CD4-positive, alpha-beta T cell treated with Interleukin-17A for 1 hour (primary cell): ENCODE results near the gene RHOA.
"Not testable (repeated sequence)": the region's sequence is repeated elsewhere in the genome, so short reads cannot be mapped to it uniquely, and the experiment has no call there.

Experiments used
- DNase-seq: peaks from one replicate; pipeline ENCODE4 v3.0.0-alpha.2; 2020

Gene RHOA

DNA sequence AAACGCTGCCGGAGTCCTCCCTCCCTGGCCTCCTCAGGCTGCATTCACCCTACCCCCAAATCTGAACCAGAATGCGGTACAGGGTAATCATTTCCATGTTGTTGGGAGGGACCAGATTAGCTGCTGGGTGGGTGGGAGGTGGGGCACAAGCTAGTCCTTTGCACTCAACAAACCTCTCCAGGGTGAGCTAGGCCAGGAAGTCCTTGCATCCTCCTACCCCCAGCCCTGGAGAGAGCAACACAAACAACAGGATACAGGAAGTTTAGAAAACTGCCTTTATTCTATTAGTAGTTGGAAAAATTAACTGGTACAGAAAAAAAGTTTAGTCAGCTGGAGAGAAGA lies 52.9 kb downstream of the RHOA start:
- no peak for DNase-seq

GRCh38 chr3:49358217-49358883 lies 53.4 kb downstream of the RHOA start, which contains the start of gene GPX1:
Gene GPX1, minus strand, starts transcription at chr3:49358353. Its CDS starts 75 bp downstream, at chr3:49358278.
- peak; percentile 85 for DNase-seq

DNA sequence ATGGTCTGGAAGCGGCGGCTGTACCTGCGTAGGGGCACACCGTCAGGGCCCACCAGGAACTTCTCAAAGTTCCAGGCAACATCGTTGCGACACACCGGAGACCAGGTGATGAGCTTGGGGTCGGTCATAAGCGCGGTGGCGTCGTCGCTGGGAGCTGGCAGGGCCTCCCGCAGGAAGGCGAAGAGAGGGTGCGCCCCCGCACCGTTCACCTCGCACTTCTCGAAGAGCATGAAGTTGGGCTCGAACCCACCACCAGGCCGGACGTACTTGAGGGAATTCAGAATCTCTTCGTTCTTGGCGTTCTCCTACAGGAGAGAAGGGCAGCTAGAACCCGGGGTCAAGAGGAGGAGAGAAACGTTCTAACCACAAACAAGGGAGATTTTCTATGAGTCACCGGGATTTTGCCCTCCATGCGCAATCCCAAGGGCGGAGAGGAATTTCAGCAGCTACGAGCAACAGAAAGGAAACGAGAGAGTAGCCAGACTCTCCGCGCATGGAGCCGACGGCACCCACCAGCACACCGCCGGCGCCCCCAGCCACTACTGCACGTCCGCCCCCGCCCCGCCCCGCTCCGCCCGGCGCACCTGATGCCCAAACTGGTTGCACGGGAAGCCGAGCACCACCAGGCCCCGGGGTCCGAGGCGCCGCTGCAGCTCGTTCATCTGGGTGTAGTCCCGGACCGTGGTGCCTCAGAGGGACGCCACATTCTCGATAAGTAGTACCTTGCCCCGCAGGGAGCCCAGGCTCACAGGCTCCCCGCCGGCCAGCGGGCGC lies 54.1 kb downstream of the RHOA start:
- peak; percentile 50 for DNase-seq

DNA sequence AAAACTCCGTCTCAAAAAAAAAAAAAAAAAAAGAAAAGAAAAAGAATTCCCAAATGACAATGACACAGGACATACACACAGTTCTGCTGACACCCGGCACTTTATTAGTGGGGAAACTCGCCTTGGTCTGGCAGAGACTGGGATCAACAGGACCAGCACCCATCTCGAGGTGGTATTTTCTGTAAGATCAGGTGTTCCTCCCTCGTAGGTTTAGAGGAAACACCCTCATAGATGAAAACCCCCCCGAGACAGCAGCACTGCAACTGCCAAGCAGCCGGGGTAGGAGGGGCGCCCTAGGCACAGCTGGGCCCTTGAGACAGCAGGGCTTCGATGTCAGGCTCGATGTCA lies 54.7 kb downstream of the RHOA start:
- peak; percentile 35 for DNase-seq

DNA sequence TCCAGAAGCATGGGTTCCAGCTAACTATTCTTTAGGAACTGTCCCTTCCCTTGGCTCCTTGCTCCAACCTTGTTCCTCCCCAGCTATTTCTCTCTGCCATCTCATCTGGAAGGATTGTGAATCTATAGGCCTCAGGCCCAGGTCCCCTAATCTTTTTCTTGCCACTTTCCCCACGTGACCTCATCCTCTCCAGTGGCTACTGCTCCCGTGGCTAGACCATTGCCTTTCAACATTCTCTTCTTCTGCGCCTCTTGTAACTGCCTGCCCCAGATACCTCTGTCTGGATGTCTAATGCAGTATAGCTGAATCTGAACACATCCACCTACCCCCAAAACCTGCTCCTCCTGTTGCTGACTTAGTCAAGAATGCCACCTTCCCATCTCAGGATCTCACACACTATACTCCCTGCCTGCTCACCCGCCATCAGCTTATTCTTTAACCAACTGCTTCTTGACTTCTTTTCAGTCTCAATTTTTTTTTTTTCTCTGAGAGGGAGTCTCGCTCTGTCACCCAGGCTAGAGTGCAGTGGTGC lies 58.8 kb downstream of the RHOA start:
- no peak for DNase-seq

DNA sequence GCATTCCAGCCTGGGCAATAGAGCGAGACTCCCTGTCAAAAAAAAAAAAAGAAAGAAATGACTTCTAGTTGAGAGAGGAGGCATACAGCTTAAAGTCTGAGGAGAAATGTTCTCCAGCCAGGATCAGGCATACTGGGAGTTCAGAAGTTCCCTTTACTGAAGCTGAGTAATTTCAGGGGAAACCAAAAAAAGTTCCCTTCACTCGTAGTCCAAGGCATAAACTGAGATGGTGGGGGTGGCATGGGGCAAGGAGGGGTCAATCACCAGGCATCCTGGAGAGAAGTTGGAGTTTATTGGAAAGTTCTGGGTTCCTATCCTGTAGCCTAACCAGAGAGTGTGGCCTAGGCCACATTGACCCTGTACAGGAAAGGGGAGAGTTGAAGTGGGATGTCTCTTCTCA lies 59.5 kb downstream of the RHOA start:
- DNase-seq, result no peak

GRCh38 chr3:49351521-49352011 lies 60.2 kb downstream of the RHOA start:
- DNase-seq, result no peak

DNA sequence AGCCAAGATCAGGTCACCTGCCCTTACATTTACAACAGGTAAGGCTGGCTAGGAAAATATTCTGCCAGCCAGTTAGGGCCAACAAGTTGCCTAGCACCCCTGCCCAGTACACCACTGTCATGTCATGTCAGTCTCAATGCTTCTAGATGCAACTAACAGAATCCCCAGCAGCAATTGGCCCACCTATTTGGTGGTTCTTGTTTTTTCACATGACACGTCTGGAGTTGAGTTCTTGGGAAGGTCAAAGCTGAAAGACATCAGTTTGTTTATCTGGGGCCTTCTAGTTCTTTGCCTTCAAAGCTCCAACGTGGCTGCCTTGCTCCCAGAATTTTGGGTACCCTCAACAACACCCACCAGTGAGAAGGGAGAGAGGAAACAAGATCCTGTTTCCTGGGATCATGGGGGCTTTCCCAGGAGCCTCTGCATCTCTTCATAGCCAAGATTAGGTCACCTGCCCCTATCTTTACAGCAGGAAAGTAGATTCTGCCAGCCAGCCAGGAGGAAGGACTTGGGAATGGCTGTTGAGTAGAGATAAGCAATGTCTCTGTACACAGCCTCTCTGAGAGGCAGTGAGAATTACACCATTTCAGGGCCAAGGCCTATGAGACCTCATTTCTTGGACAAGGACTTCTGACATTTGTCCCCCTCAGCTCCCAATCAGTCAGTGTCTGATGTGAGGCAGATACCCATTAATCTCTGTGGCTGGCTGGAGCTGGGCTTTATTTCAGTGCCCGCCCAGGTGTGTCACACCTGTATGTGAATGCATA lies 62.2 kb downstream of the RHOA start:
- DNase-seq, result no peak

- not testable (repeated sequence) for DNase-seq
Observed at GRCh38 chr3:49348361-49348760, 63.4 kb downstream of the RHOA start.

GRCh38 chr3:49346797-49347251 lies 65.0 kb downstream of the RHOA start:
- no peak for DNase-seq

DNA sequence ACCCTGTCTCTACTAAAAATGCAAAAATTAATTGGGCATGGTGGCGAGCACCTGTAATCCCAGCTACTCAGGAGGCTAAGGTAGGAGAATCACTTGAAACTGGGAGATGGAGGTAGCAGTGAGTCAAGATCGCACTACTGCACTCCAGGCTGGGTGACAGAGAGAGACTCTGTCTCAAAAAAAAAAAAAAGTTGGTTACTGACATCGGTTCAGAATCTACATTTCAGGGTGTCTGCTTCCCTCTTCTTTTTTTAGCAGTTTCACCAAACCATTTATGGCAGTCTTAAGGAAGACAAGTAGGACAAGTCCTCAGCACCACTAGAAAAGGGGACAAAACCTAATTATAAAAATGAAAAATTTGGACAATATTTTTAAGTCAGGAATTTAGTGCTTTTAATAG lies 68.6 kb downstream of the RHOA start:
- DNase-seq, result no peak

DNA sequence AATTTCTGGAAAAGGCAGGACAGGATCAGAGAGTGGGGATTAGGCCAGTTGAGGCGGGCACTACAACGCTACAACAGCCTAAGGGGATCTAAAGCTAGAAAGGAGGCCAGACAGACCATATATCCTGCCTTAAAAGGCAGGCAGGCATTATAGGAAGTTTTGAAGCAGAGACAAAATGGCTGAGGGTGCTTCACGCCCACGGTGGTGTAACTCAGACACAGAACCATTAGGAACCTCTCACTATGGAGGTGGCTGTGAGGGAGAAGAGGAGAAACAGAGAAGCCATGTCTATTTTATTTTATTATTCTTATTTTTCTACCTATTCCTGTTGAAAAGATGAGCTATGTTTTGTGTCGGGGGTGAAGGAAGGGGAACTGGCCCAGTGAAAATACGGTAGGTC lies 69.8 kb downstream of the RHOA start:
- no peak for DNase-seq

GRCh38 chr3:49339941-49340800 lies 71.6 kb downstream of the RHOA start, which contains the start of gene USP4:
Gene USP4, minus strand, starts transcription at chr3:49340053. Its CDS starts 29 bp downstream, at chr3:49340024.
- peak; percentile 92 for DNase-seq

- no peak for DNase-seq
Observed at GRCh38 chr3:49339581-49339940, 72.2 kb downstream of the RHOA start.

- DNase-seq, result no peak
Observed at GRCh38 chr3:49333916-49334633, 77.7 kb downstream of the RHOA start.

GRCh38 chr3:49333091-49333490 lies 78.7 kb downstream of the RHOA start:
- DNase-seq, result peak; percentile 55

GRCh38 chr3:49329186-49329585 lies 82.6 kb downstream of the RHOA start:
- DNase-seq, result no peak

- DNase-seq, result not testable (repeated sequence)
Observed at GRCh38 chr3:49328350-49328749, 83.4 kb downstream of the RHOA start.

DNA sequence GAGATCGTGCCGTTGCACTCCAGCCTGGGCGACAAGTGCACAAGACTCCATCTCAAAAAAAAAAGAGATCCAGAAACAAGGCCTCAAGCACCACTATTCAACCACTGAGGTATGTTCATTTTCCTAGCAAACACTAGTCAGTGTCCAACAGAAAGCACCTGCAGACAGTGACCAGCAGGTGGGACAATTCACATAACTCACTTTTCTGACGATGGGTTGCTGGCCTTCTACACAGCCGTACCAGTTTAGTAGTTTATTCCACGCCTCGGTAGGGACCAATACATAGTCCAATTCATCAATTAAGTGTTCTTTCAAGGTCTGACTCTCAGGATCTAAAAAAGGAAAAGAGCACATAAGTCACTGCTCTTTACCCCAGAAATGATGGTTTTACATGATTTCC lies 84.3 kb downstream of the RHOA start:
- DNase-seq, result no peak

GRCh38 chr3:49324768-49325167 lies 87.0 kb downstream of the RHOA start:
- DNase-seq, result no peak

DNA sequence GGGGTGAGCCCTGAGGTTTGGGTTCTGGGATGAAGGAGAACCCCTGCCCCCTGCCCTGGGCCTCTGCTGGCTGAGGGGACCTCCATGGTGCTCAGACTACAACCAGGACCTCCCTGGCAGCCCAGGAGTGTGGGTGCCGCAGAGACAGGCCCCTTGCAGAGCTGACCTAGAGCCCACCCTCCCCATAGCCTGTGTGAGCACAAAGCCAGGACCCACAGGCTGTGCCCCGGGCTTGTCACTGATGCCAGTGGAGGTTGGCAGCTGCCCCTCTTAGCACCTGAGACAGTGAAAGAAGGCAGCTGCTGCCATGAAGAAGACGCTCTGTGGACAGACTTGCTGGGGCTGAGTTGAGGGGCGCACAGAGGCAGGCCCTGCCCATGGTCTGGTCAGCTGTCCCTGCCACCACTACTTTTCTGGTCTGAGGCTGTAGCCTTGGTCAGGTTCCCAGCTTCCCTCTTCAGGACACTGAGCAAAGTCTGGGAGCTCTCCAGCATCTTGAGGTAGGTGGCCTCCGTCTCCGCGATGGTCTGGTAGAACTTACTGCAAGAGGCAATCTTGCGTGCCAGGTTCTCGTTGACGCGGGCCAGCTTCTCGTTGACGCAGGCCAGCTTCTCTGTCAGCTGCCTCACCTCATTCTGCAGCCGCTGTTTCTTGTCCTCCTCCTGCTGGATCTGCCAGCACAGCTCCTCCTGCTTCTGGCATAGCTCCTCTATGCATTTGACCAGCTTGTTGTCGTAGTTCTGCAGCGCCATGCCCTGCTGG lies 94.9 kb downstream of the RHOA start:
- DNase-seq, result no peak
